Smooth muscle cell (in vitro differentiated cells): ENCODE results near the gene ATP8B1. TPM values are rescaled to one million over a fixed set of nuclear protein-coding genes. Genes with fewer than 3 reads are reported as not detected.

Experiments
- DNase-seq: peaks from one replicate; lab custom pipeline; 2025; ENCODE audit not compliant: unreplicated experiment; lab: John Stamatoyannopoulos, UW
- H2AFZ ChIP-seq: fragments of 200-600 bp; sonication (generic); 2 replicates; pipeline ENCODE4 v1.6.0; 2016; ENCODE audit warnings: antibody characterized with exemption, low read depth, mild to moderate bottlenecking
- H3F3A ChIP-seq: fragments of 200-600 bp; sonication (generic); 2 replicates; pipeline ENCODE4 v1.6.0; 2017; ENCODE audit warnings: antibody characterized with exemption, low read depth
- H3K27ac ChIP-seq: fragments of 200-600 bp; sonication (generic); 2 replicates; pipeline ENCODE4 v1.5.1; 2016; ENCODE audit warnings: low read depth, mild to moderate bottlenecking
- H3K27me3 ChIP-seq: fragments of 200-600 bp; sonication (generic); 2 replicates; pipeline ENCODE4 v1.6.1; 2016; ENCODE audit warnings: low read depth, mild to moderate bottlenecking
- H3K36me3 ChIP-seq: fragments of 200-600 bp; sonication (generic); 2 replicates; pipeline ENCODE4 v1.5.1; 2016; ENCODE audit warnings: low read depth
- H3K4me1 ChIP-seq: fragments of 200-600 bp; sonication (generic); 2 replicates; pipeline ENCODE4 v1.5.1; 2016; ENCODE audit warnings: low read depth
- H3K4me2 ChIP-seq: fragments of 200-600 bp; sonication (generic); 2 replicates; pipeline ENCODE4 v1.6.0; 2016; ENCODE audit warnings: mild to moderate bottlenecking
- H3K4me3 ChIP-seq: fragments of 200-600 bp; sonication (generic); 2 replicates; pipeline ENCODE4 v1.5.1; 2016; ENCODE audit warnings: mild to moderate bottlenecking
- H3K79me2 ChIP-seq: fragments of 200-600 bp; sonication (generic); 2 replicates; pipeline ENCODE4 v1.6.0; 2016; ENCODE audit warnings: low read depth, mild to moderate bottlenecking
- H3K9ac ChIP-seq: fragments of 200-600 bp; sonication (generic); 2 replicates; pipeline ENCODE4 v1.6.0; 2016; ENCODE audit warnings: low read depth
- H3K9me3 ChIP-seq: fragments of 200-600 bp; sonication (generic); replicated peaks from 2 replicates; pipeline ENCODE4 v1.5.1; 2016; ENCODE audit warnings: low read depth
- H4K20me1 ChIP-seq: fragments of 200-600 bp; sonication (generic); 2 replicates; pipeline ENCODE4 v1.6.0; 2016; ENCODE audit warnings: low read depth
- CTCF ChIP-seq: fragments of 200-600 bp; sonication (generic); IDR thresholded peaks from 2 replicates; pipeline ENCODE4 v1.5.1; 2017; ENCODE audit warnings: borderline replicate concordance, mild to moderate bottlenecking, antibody characterized with exemption; ENCODE audit not compliant: insufficient read depth, poor library complexity, severe bottlenecking
- WGBS: methylation state at CpG from one replicate; pipeline ENCODE4 v1.1.7; 2016; ENCODE audit warnings: low lambda C conversion rate; 5-methylcytosine and 5-hydroxymethylcytosine counted together
- polyA plus RNA-seq: library from polyadenylated mRNA; unstranded; fragments of >200 nt; fragmentation: Nextera tagmentation; extraction: Ambion mirVana; gene quantifications from 2 replicates; pipeline ENCODE4 v1.2.1, GENCODE V29; 2016
- total RNA-seq: library from RNA; depleted of rRNA; stranded (reverse); fragments of >200 nt; gene quantifications from 2 replicates; pipeline ENCODE4 v1.2.3, GENCODE V29; 2014

The ATP8B1 gene
- total and polyA plus RNA-seq, 2 experiments from 2014 or later: 1.1 to 6.1 TPM

- H3K9me3 ChIP-seq: no peaks in the 10 kb centered on the region
- H3K4me2 ChIP-seq: no peak overlapping the region
- H3F3A ChIP-seq: no peaks in the 10 kb centered on the region
- H3K9ac ChIP-seq: no peak overlapping the region
- H3K4me3 ChIP-seq: no peak overlapping the region
- H3K4me1 ChIP-seq: no peaks in the 10 kb centered on the region
- H3K27ac ChIP-seq: no peak overlapping the region
- no peaks in the 10 kb centered on the region for H4K20me1 ChIP-seq
- H3K79me2 ChIP-seq: no peaks in the 10 kb centered on the region
- H2AFZ ChIP-seq: no peak overlapping the region
- no peaks in the 10 kb centered on the region for H3K27me3 ChIP-seq
- H3K36me3 ChIP-seq: no peaks in the 10 kb centered on the region
- TF ChIP-seq CTCF: no peak
- no peak for DNase-seq
Observed at GRCh38 chr18:57683470-57683869, 119.6 kb downstream of the ATP8B1 start.

GRCh38 chr18:57677262-57678211, 125.6 kb downstream of the ATP8B1 start:
- TF ChIP-seq CTCF: no peak
- H3K36me3 ChIP-seq: no peaks in the 10 kb centered on the region

GRCh38 chr18:57674891-57675290, 128.2 kb downstream of the ATP8B1 start:
- H3K9me3 ChIP-seq: no peaks in the 10 kb centered on the region
- no peaks in the 10 kb centered on the region for H4K20me1 ChIP-seq
- H3K4me2 ChIP-seq: no peak overlapping the region
- no peaks in the 10 kb centered on the region for H3K36me3 ChIP-seq
- H2AFZ ChIP-seq: no peak overlapping the region
- WGBS: 79% methylated on average over 5 of the region's 5 CpGs
- H3K79me2 ChIP-seq: no peaks in the 10 kb centered on the region
- H3K27ac ChIP-seq: no peak overlapping the region
- H3K4me1 ChIP-seq: no peaks in the 10 kb centered on the region
- H3K9ac ChIP-seq: no peak overlapping the region
- no peaks in the 10 kb centered on the region for H3K27me3 ChIP-seq
- H3F3A ChIP-seq: no peaks in the 10 kb centered on the region
- DNase-seq: no peak
- no peak overlapping the region for H3K4me3 ChIP-seq
- no peak for TF ChIP-seq CTCF

More at GRCh38 chr18:57677262-57678211, 125.6 kb downstream of the ATP8B1 start:
- no peaks in the 10 kb centered on the region for H3K4me1 ChIP-seq
- WGBS: 98% methylated on average over 10 of the region's 10 CpGs
- no peaks in the 10 kb centered on the region for H3K27me3 ChIP-seq
- no peak overlapping the region for H3K27ac ChIP-seq
- H3F3A ChIP-seq: no peaks in the 10 kb centered on the region
- H3K4me2 ChIP-seq: no peak overlapping the region
- no peaks in the 10 kb centered on the region for H3K79me2 ChIP-seq
- no peak overlapping the region for H2AFZ ChIP-seq
- no peaks in the 10 kb centered on the region for H4K20me1 ChIP-seq
- H3K4me3 ChIP-seq: no peak overlapping the region
- H3K9ac ChIP-seq: no peak overlapping the region
- no peaks in the 10 kb centered on the region for H3K9me3 ChIP-seq
- no peak for DNase-seq
